GM18519 (cell line): ENCODE data around the gene C22orf42.
"Not testable (repeated sequence)": the region's sequence is repeated elsewhere in the genome, so short reads cannot be mapped to it uniquely, and the experiment has no call there.

ENCODE experiments used
- ATAC-seq: cut with Tn5 transposase; IDR thresholded peaks from one replicate; pipeline ENCODE4 v1.9.1; 2021; ENCODE audit warnings: mild to moderate bottlenecking, moderate library complexity; ENCODE audit not compliant: unreplicated experiment, low FRiP score

Gene C22orf42

DNA sequence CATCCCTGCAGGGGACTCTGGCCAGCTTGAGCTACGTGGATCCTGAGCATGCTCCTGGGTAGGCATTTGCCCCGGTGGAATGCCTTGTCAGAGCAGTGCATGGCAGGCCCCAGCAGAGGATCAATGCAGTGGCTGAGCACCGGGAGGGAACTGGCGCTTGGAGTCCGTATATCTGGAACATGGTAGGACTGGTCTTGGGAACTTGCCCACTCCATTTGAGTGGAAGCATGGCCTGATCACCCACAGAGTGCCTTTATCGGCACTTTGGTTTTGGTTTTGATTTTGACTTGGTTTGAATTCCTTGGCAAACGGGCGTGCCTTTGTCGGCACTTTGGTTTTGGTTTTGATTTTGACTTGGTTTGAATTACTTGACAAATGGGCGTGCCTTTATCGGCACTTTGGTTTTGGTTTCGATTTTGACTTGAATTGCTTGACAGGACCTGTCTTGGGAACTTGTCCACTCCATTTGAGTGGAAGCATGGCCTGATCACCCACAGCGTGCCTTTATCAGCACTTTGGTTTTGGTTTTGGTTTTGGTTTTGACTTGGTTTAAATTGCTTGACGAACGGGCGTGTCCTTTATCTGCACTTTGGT, 21.3 kb downstream of the C22orf42 start:
- not testable (repeated sequence) for ATAC-seq

GRCh38 chr22:32136881-32137280, 22.2 kb downstream of the C22orf42 start:
- ATAC-seq = not testable (repeated sequence)

DNA sequence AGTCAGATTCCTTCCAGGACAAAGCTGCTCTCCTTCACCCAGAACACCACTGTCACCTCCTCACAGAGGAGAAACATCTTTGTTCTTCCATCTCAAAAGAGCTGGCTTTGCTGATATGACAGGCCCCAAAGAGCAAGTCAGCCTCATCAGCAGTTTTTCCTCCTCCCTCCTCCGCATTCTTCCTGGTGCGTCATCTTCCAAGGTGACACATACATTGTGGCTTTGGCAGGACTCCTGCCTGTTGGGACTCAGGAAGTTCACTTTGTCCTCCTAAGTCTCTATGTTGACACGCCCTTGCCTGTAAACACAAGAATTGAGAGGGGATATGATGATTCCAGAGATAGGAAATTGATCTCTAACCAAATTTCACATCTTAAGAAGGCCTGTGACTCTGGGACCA, 23.1 kb downstream of the C22orf42 start:
- not testable (repeated sequence) for ATAC-seq

- ATAC-seq = not testable (repeated sequence)
Measured at GRCh38 chr22:32134796-32135195, 24.3 kb downstream of the C22orf42 start.

DNA sequence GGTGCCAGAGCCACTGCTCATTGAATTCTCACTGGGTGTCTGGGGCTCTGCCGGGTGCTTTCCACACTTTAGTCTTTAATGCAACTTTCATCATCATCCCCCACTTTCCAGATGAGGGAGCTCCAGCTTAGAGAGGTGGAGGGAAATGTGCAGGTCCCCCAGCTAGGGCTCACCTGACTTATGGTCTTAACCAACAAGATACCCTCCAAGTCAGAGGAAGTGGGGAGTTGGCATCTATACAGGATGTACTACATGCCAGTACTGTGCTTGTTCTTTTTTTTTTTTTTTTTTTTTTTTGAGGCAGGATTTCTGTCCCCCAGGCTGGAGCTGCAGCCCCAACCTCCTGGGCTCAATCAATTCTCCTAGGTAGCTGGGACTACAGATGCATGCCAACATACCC, 26.3 kb downstream of the C22orf42 start:
- ATAC-seq = no peak

DNA sequence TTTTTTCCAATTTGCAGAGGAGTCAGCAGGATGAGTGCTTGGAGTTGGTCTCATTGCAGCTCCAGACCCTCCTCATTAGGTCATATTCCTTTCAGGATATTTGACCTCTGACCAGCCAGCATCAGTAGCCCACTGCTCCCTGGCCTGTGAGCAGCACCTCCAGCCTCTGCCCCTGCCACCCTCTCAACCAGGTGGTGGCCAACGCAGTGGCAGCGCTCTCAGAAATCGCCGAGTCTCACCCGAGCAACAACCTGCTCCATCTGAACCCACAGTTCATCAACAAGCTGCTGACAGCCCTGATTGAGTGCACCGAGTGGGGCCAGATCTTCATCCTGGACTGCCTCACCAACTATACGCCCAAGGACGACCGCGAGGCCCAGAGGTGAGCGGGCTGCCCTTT, 27.0 kb downstream of the C22orf42 start:
- no peak for ATAC-seq

- no peak for ATAC-seq
Measured at GRCh38 chr22:32130464-32130863, 28.6 kb downstream of the C22orf42 start.

- no peak for ATAC-seq
Measured at GRCh38 chr22:32127904-32128303, 31.2 kb downstream of the C22orf42 start.

DNA sequence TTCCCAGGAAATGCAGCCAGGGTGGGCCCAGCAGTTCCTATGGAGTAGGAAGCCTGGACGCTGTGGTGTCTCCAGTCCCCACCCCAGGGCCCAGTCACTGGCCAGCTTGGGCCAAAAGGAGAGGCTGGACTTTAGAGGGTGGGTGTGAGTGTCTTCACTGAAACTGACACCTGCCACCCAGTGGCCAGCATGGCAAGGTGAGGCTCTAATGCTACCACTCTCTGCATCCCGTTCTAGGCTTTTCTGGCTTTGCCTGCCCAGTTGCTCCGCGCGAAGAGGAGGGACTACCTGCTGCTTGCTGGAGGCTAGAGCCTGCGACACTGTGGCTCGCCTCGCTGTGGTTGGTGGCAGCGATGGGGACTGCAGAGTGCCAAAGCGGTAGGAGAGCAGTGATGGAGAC, 35.4 kb downstream of the C22orf42 start:
- no peak for ATAC-seq

GRCh38 chr22:32122899-32123298, 36.2 kb downstream of the C22orf42 start:
- no peak for ATAC-seq

DNA sequence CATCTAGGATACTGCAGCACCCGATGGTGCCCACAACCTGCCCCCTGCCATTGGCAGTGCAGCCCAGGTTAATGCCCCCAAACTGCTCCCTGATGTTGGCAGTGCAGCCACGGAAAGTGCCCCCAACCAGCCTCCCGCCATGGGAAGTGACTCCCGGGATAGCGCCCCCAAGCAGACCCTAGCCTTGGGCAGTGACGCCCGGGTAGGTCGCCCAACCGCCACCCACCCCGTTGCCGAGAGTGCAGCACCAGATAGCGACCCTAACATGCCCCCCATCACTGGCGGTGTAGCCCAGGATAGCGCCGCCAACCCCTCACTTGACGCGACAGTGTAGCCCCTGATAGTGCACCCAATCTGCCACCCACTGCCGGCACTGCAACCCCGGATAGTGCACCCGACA, 38.5 kb downstream of the C22orf42 start:
- no peak for ATAC-seq

DNA sequence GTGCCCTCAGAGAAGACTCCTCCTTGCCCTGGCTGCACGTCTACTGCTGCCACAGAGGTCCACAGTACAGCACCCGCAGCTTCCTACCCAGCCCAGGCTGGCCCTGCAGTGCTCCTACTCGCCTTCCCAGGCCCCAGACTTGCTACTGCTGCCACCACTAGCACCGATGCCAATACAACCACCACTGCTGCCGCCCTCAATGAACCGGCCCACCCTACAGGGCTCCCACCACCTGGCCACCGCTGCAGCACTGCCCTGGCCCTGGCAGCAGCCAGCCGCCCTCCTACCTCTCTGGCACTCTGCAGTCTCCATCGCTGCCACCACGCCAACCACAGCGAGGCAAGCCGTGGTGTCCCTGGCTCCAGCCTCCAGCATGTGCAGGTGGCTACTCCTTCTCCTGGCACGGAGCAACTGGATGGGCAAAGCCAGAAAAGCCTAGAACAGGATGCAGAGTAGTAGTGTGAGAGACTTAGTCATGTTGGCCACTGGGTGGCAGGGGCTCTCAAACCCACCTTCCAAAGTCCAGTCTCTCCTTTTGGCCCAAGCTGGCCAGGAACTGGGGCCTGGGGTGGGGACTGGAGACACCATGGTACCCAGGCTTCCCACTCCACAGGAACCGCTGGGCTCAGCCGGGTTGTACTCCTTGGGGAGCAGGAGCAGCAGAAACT, 39.4 kb downstream of the C22orf42 start:
- ATAC-seq = no peak

DNA sequence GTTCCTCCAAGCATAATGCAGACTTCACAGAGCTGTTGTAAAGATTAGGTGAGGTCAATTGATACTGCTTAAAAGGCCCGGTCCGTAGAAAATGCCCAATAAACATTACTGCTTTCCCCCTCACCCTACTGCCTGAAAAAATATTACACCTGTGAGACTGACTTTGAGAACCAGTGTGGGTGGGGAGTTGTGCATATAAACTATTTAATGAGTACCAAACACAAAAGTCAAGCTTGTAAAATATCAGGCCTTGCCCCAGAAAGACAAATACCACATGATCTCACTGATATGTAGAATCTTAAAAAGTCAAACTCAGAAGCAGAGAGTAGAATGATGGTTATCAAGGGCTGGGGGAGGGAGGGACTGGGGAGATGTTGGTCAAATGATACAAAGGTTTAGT, 46.7 kb downstream of the C22orf42 start:
- no peak for ATAC-seq

- no peak for ATAC-seq
Measured at GRCh38 chr22:32106930-32107329, 52.2 kb downstream of the C22orf42 start.

GRCh38 chr22:32103658-32104315, 55.3 kb downstream of the C22orf42 start:
- ATAC-seq = no peak

DNA sequence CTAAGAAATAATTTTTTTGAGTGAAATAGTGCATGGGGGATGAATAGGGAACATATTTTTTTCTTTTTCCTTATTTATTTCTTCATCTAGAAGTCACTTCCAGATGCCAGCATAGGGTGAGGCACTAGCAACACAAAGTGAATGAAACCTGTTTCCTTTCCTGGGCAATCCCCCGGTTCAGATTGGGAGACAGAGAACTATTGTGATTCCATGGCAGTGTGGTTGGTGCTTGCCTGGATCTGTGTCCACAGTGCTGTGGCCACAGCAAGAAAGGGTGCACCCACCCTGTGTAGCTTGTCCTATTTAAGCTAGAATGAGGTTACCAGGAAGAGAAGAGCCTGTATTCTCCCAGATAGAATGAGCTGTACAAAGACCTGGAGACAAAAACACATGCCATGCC, 58.4 kb downstream of the C22orf42 start:
- no peak for ATAC-seq
